HG03520 (cell line): ENCODE results near the gene OAS1.
"Not testable (repeated sequence)": the region's sequence is repeated elsewhere in the genome, so short reads cannot be mapped to it uniquely, and the experiment has no call there.

Source experiments
- ATAC-seq: cut with Tn5 transposase; IDR thresholded peaks from one replicate; pipeline ENCODE4 v1.9.1; 2021; ENCODE audit warnings: mild to moderate bottlenecking, moderate library complexity; ENCODE audit not compliant: unreplicated experiment

The OAS1 gene

DNA sequence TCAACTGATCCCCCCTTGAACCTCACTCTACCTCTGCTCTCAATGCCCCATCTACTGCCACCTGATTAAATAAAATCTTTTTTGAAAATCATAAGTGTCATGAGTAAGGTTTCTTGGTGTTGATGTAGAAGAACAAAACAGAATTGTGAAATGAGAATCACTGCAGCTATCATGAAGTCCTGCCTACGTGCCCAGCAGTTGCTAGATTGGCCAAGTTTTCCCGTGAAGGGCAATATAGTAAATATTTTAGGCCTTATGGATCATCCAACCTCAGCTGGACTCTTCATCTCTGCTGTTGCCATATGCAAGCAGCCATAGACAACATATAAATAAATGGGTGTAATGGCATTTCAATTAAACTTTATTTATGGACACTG is 26.4 kb downstream of the OAS1 start:
- ATAC-seq: no peak

- ATAC-seq: no peak
Observed at GRCh38 chr12:112936264-112936663, 29.5 kb downstream of the OAS1 start.

GRCh38 chr12:112936927-112937326 is 30.2 kb downstream of the OAS1 start:
- no peak for ATAC-seq

- ATAC-seq: no peak
Observed at GRCh38 chr12:112937741-112938719, 31.3 kb downstream of the OAS1 start, which contains the start of gene OAS3. Gene OAS3, plus strand, starts transcription at chr12:112938474. Its CDS starts 57 bp downstream, at chr12:112938531.

GRCh38 chr12:112938751-112939150 is 32.0 kb downstream of the OAS1 start:
- ATAC-seq: no peak

DNA sequence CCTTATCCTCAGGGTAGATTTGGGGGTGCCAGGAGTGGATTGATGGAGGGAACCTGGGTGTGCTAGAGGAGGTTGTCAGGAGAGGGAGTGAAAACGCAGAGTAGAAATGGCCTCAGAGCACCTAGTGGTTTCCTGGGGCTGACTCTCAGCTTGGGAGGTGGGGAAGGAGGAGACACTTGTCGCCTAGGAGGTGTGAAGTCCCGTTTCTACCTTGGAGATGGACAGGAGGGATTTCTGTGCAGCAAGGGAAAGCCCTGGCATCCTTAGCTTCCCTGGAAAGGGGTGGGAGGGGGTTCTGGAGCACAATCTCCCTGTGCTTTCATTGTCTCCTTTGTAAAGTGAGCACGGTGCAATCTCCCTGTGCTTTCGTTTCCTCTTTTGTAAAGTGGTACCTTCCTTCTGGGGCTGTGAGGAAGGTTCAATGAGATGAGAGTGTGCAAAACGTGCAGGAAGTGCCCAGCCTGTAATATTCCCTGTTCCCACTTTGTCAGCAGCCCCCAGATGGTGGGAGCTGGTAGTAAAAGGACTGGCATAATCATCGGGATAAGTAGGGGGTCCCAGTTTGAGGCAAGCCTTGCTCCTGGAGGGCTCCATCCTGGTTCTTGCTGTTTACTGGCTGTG is 33.1 kb downstream of the OAS1 start:
- no peak for ATAC-seq

DNA sequence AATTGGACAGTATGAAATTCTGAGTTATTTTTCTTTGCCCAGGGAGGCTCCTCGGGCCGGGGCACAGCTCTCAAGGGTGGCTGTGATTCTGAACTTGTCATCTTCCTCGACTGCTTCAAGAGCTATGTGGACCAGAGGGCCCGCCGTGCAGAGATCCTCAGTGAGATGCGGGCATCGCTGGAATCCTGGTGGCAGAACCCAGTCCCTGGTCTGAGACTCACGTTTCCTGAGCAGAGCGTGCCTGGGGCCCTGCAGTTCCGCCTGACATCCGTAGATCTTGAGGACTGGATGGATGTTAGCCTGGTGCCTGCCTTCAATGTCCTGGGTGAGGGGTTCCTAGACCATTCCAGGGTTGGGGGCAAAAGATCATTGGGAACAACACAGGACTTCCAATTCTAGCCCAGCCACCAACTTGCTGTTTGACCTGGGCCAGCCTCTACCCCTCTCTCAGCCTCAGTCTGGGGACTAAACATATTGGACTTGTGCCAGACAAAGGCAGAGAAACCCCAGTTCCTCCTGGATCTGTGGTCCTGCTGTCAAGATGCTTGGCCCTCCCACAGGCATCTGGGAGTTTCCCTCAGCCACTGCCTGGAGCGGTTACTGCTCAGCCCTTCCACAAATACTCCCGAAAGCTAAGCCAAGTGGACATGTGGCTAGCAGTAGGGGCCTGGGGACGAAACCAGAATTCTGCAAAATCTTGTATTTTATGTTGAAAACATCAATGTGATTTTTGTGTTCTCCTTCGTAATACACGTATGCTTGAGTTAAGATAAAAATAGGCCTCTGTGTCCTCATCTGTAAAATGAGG is 35.0 kb downstream of the OAS1 start:
- no peak for ATAC-seq

DNA sequence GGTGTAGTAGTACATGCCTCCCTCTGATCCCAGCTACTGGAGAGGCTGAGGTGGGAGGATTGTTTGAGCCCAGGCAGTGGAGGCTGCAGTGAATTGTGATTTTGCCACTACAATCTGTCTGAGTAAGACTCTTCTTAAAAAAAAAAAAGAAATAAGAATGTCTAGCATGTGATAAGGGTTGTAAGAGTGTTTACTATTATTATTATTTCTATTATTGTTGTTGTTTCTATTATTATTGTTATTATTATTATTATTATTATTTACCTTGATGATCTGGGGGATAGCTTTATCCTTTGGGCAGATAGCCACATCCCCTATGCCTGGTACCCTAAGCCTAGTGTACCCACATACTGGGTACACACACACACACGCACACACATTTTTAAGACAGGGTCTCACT is 35.8 kb downstream of the OAS1 start:
- no peak for ATAC-seq

GRCh38 chr12:112944024-112944690 is 37.4 kb downstream of the OAS1 start:
- ATAC-seq: no peak

- no peak for ATAC-seq
Observed at GRCh38 chr12:112945515-112945914, 38.8 kb downstream of the OAS1 start.

DNA sequence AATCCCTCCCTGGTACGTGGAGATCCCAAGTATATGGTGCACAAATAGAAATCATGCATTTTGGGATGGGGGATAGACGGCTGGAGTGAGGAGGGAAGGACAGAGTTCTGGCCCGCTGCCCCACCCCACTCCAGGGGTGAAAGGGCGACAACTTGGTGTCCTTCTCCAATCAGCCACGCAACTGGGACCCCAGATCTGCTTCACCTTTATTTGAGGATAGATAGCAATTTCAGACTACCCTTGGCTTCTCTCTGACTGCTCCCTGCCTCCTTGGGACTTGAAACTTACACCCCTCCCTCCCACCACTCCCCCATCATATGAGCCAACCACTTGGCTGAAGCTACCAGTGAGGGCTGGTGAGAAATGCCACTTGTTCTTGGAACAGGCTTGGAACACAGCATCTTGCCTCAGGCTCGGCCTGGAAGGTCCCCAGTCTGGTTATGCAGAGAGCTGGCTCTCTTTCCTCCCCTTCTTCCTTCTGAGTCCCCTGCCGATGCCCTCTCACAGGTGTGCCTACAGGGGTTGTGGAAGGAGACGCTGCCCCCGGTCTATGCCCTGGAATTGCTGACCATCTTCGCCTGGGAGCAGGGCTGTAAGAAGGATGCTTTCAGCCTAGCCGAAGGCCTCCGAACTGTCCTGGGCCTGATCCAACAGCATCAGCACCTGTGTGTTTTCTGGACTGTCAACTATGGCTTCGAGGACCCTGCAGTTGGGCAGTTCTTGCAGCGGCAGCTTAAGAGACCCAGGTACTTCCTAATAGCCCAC is 39.7 kb downstream of the OAS1 start:
- no peak for ATAC-seq

DNA sequence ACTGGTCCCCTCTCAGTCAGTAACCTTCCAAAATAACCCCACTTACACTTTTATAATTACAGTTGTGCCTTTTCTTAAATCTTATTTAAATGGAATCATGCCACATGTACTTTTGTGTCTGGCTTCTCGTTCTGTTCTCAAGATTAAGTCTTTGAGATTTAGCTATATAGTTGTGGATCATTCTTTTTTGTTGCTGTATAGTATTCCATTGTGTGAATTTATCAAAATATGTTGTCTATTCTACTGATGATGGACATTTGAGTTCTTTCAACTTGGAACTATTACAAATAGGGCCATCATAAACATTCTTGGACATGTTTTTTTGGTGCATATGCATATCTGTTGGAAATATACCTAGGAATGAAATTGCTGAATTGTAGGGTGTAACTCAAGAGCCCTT is 40.6 kb downstream of the OAS1 start:
- ATAC-seq: no peak

- no peak for ATAC-seq
Observed at GRCh38 chr12:112947761-112948160, 41.0 kb downstream of the OAS1 start.

GRCh38 chr12:112948806-112949205 is 42.0 kb downstream of the OAS1 start:
- ATAC-seq: no peak

GRCh38 chr12:112950701-112951100 is 43.9 kb downstream of the OAS1 start:
- no peak for ATAC-seq

DNA sequence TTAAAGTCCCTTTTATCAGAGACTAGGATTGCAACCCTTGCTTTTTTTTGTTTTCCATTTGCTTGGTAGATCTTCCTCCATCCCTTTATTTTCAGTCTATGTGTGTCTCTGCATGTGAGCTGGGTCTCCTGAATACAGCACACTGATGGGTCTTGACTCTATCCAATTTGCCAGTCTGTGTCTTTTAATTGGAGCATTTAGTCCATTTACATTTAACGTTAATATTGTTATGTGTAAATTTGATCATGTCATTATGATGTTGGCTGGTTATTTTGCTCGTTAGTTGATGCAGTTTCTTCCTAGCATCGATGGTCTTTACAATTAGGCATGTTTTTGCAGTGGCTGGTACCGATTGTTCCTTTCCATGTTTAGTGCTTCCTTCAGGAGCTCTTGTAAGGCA is 50.4 kb downstream of the OAS1 start:
- not testable (repeated sequence) for ATAC-seq

GRCh38 chr12:112961074-112961473 is 54.3 kb downstream of the OAS1 start:
- ATAC-seq: no peak

GRCh38 chr12:112961536-112961935 is 54.8 kb downstream of the OAS1 start:
- ATAC-seq: no peak

GRCh38 chr12:112962561-112962960 is 55.8 kb downstream of the OAS1 start:
- no peak for ATAC-seq

DNA sequence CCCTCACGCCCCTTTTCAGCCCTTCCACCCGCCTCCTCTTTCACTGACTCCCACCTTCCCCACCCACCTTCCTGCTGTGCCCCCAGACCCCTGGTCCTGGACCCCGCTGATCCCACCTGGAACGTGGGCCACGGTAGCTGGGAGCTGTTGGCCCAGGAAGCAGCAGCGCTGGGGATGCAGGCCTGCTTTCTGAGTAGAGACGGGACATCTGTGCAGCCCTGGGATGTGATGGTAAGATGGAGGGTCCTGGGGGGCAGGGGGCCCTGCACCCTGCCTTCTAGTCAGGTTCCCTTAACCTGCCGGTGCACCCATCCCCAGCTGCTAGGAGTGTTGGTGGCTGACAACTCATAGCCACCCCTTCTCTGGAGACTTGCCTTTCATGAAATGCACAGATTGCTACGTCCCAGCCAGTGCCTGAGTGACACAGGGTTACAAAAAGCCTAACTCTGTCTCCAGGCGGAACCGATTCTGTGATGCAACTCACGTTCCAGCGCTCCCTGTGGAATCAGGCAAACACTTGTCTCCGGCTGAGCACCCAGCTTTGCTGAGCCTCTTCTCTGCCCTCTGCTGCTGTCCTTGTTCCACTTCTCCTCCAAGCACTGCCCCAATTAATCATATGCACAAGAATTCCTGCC is 56.6 kb downstream of the OAS1 start:
- ATAC-seq: no peak
